ENCODE results near the gene ZNF695.

Gene ZNF695

GRCh38 chr1:246966502-246966901 lies 41.4 kb downstream of the ZNF695 start:
- no peak for DNase-seq
- Histone ChIP-seq H3K4me3 (ENCODE audit: insufficient read depth, low read depth, low read length, poor library complexity, severe bottlenecking) (no peak overlapping the region), H3K27me3 (replicated peaks; ENCODE audit: control insufficient read depth, insufficient read depth, low read length, poor library complexity, severe bottlenecking) (no peaks in the 10 kb centered on the region), H3K9me3 (ENCODE audit: control insufficient read depth, low read length) (no peaks in the 10 kb centered on the region), H3K36me3 (ENCODE audit: control insufficient read depth, insufficient read depth, low read length) (no peaks in the 10 kb centered on the region), H3K4me1 (ENCODE audit: control insufficient read depth, insufficient read depth, low read length, poor library complexity, severe bottlenecking) (no peaks in the 10 kb centered on the region), H3K27ac (ENCODE audit: insufficient read depth, low read length, poor library complexity, severe bottlenecking) (no peak overlapping the region)

GRCh38 chr1:246959944-246960693 lies 47.7 kb downstream of the ZNF695 start:
- Histone ChIP-seq H3K27ac (ENCODE audit: insufficient read depth, low read length, poor library complexity, severe bottlenecking) (no peak overlapping the region), H3K36me3 (ENCODE audit: control insufficient read depth, insufficient read depth, low read length) (no peaks in the 10 kb centered on the region)

DNA sequence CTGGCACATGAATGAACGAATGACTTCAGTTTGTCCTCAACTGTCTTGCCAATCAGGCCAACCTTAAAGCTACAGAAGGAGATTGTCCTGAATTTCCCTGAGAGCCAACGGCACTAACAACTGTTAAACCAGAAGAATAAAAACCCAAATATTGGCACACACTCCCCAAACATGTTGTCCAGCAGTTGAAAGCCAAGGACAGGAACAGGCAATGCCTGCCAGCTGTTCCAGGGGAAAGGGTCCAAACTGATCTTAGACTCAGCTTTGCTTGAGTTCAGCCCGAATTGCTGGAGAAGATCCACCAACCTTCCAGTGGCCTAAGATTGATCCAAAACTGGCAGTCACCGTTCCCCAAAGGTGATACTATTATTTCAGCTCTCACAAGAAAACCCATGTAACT lies 53.7 kb downstream of the ZNF695 start:
- no peak for DNase-seq
- Histone ChIP-seq H3K9me3 (ENCODE audit: control insufficient read depth, low read length) (no peaks in the 10 kb centered on the region), H3K4me3 (ENCODE audit: insufficient read depth, low read depth, low read length, poor library complexity, severe bottlenecking) (no peak overlapping the region), H3K27me3 (replicated peaks; ENCODE audit: control insufficient read depth, insufficient read depth, low read length, poor library complexity, severe bottlenecking) (no peaks in the 10 kb centered on the region), H3K4me1 (ENCODE audit: control insufficient read depth, insufficient read depth, low read length, poor library complexity, severe bottlenecking) (no peaks in the 10 kb centered on the region), H3K36me3 (ENCODE audit: control insufficient read depth, insufficient read depth, low read length) (no peaks in the 10 kb centered on the region), H3K27ac (ENCODE audit: insufficient read depth, low read length, poor library complexity, severe bottlenecking) (no peak overlapping the region)

More at GRCh38 chr1:246959944-246960693, 47.7 kb downstream of the ZNF695 start:
- Histone ChIP-seq H3K27me3 (replicated peaks; ENCODE audit: control insufficient read depth, insufficient read depth, low read length, poor library complexity, severe bottlenecking) (no peaks in the 10 kb centered on the region), H3K4me1 (ENCODE audit: control insufficient read depth, insufficient read depth, low read length, poor library complexity, severe bottlenecking) (no peaks in the 10 kb centered on the region), H3K9me3 (ENCODE audit: control insufficient read depth, low read length) (no peaks in the 10 kb centered on the region), H3K4me3 (ENCODE audit: insufficient read depth, low read depth, low read length, poor library complexity, severe bottlenecking) (no peak overlapping the region)
- DNase-seq = no peak

DNA sequence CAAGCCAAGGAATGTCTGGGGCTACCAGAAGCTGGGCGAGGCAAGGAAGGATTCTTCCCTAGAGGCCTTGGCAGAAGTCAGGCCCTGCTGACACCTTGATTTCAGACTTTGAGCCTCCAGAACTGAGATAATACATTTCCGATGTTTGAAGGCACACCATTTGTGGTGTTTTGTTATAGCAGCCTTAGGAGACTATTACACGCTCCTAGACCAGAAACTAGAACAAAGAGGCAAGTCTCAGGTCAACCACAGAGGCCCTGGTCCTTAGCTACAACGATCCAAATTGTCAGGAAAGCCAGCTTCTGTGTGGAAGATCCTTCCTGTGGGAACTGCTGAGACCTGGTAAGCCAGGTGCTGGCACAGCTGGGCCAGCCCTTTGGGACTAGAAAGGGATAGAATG lies 56.4 kb downstream of the ZNF695 start:
- Histone ChIP-seq H3K9me3 (ENCODE audit: control insufficient read depth, low read length) (no peaks in the 10 kb centered on the region), H3K27me3 (replicated peaks; ENCODE audit: control insufficient read depth, insufficient read depth, low read length, poor library complexity, severe bottlenecking) (no peaks in the 10 kb centered on the region), H3K27ac (ENCODE audit: insufficient read depth, low read length, poor library complexity, severe bottlenecking) (no peak overlapping the region), H3K4me3 (ENCODE audit: insufficient read depth, low read depth, low read length, poor library complexity, severe bottlenecking) (no peak overlapping the region), H3K36me3 (ENCODE audit: control insufficient read depth, insufficient read depth, low read length) (no peaks in the 10 kb centered on the region), H3K4me1 (ENCODE audit: control insufficient read depth, insufficient read depth, low read length, poor library complexity, severe bottlenecking) (no peaks in the 10 kb centered on the region)
- DNase-seq = no peak

DNA sequence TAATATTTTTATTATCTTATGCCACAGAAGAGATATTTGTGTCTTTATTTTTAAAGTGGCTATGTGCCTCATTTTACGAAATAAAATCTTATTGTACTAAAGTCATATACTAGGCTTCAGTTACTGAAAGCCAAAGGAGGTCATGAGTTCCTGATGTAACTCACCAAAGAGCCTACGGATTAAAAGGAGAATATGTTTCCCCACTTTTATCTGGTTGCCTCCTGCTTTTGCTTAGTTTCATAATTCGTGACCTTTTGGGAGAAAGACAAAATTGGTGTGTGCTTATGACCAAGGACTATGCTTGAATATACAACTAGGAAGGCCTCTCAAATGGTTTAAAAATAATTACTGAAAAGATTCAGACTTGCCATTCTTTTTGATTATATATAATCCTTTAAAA lies 57.9 kb downstream of the ZNF695 start:
- H3K4me1 ChIP-seq (ENCODE audit: control insufficient read depth, insufficient read depth, low read length, poor library complexity, severe bottlenecking) = no peaks in the 10 kb centered on the region
- H3K27ac ChIP-seq (ENCODE audit: insufficient read depth, low read length, poor library complexity, severe bottlenecking) = no peak overlapping the region
- no peak for DNase-seq
- H3K36me3 ChIP-seq (ENCODE audit: control insufficient read depth, insufficient read depth, low read length) = no peaks in the 10 kb centered on the region
- H3K27me3 ChIP-seq (replicated peaks; ENCODE audit: control insufficient read depth, insufficient read depth, low read length, poor library complexity, severe bottlenecking) = no peaks in the 10 kb centered on the region
- H3K4me3 ChIP-seq (ENCODE audit: insufficient read depth, low read depth, low read length, poor library complexity, severe bottlenecking) = no peak overlapping the region
- H3K9me3 ChIP-seq (ENCODE audit: control insufficient read depth, low read length) = no peaks in the 10 kb centered on the region

DNA sequence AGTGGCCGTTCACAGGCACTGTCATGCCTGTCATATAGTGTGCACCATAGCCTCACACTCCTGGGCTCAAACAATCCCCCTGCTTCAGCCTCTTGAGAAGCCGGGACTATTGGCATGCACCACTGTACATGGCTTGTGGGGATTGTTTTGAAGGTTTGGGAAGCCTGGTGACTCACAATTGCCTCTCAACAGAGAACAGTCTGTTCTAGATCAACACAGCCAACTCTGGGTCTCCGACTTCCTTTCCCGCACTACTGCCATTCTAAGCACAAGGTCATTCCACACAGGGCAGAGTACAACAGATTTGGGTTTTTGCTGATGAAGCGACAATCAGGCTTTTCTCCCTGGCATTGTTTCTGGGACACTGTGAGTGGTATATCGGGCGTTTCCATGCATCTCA lies 60.6 kb downstream of the ZNF695 start:
- Histone ChIP-seq H3K9me3 (ENCODE audit: control insufficient read depth, low read length) (no peaks in the 10 kb centered on the region), H3K27me3 (replicated peaks; ENCODE audit: control insufficient read depth, insufficient read depth, low read length, poor library complexity, severe bottlenecking) (no peaks in the 10 kb centered on the region), H3K4me3 (ENCODE audit: insufficient read depth, low read depth, low read length, poor library complexity, severe bottlenecking) (no peak overlapping the region), H3K27ac (ENCODE audit: insufficient read depth, low read length, poor library complexity, severe bottlenecking) (no peak overlapping the region), H3K36me3 (ENCODE audit: control insufficient read depth, insufficient read depth, low read length) (no peaks in the 10 kb centered on the region), H3K4me1 (ENCODE audit: control insufficient read depth, insufficient read depth, low read length, poor library complexity, severe bottlenecking) (no peaks in the 10 kb centered on the region)
- DNase-seq = no peak

- DNase-seq = no peak
- Histone ChIP-seq H3K27me3 (replicated peaks; ENCODE audit: control insufficient read depth, insufficient read depth, low read length, poor library complexity, severe bottlenecking) (no peaks in the 10 kb centered on the region), H3K36me3 (ENCODE audit: control insufficient read depth, insufficient read depth, low read length) (no peaks in the 10 kb centered on the region), H3K4me3 (ENCODE audit: insufficient read depth, low read depth, low read length, poor library complexity, severe bottlenecking) (no peak overlapping the region), H3K9me3 (ENCODE audit: control insufficient read depth, low read length) (no peaks in the 10 kb centered on the region), H3K27ac (ENCODE audit: insufficient read depth, low read length, poor library complexity, severe bottlenecking) (no peak overlapping the region), H3K4me1 (ENCODE audit: control insufficient read depth, insufficient read depth, low read length, poor library complexity, severe bottlenecking) (no peaks in the 10 kb centered on the region)
These were observed 61.5 kb downstream of the ZNF695 start for GRCh38 chr1:246946366-246946765.

All from effector memory CD4-positive, alpha-beta T cell (primary cell).